Middle frontal gyrus (tissue), 1 donor: ENCODE measurements around the gene SIX5.
"Not testable (repeated sequence)": the region's sequence is repeated elsewhere in the genome, so short reads cannot be mapped to it uniquely, and the experiment has no call there.

ENCODE experiments used
- DNase-seq: peaks from one replicate; pipeline ENCODE4 v3.0.0-alpha.2; 2015; ENCODE audit warnings: low spot score; ENCODE audit errors: extremely low spot score

SIX5 gene

DNA sequence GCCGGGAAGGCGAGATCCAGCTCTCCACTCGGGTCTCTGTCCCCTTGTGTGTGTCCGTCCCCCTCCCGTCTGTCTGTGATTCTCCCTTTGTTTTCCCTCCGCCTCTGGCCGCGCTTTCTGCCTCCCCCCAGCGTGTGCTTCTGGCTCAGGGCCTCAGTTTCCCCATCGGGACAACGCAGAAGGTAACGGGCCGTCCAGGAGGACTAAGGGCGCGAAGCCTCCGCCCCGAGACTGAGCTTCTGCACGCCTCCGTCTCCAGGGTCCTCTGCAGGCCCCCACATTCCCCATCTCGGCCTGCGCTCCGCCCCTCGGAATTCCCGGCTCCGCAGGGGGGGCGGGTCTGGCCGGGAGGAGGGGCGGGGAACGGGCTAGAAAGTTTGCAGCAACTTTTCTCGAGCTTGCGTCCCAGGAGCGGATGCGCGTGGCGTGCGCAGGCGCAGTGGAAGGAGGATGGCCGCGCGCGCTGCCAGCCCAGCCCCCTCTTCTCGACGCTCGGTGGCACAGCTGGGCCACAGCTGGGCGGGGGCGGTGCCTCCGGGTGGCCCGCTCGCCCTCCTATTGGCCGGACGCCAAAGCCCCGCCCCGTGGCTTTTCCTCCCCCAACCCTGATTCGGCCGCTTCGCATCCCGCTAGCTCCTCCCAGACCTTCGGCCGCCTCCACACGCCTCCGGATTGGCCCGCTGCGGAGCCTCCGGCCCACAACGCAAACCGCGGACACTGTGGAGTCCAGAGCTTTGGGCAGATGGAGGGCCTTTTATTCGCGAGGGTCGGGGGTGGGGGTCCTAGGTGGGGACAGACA, at the start of gene SIX5:
Gene SIX5 (minus strand): TSS at position 269 of the 799 bp plus-strand sequence. CDS start 408 bp downstream, outside the sequence.
- DNase-seq, result peak; percentile 89

GRCh38 chr19:45817725-45818301, 48.8 kb upstream of the SIX5 start:
- DNase-seq, result no peak

DNA sequence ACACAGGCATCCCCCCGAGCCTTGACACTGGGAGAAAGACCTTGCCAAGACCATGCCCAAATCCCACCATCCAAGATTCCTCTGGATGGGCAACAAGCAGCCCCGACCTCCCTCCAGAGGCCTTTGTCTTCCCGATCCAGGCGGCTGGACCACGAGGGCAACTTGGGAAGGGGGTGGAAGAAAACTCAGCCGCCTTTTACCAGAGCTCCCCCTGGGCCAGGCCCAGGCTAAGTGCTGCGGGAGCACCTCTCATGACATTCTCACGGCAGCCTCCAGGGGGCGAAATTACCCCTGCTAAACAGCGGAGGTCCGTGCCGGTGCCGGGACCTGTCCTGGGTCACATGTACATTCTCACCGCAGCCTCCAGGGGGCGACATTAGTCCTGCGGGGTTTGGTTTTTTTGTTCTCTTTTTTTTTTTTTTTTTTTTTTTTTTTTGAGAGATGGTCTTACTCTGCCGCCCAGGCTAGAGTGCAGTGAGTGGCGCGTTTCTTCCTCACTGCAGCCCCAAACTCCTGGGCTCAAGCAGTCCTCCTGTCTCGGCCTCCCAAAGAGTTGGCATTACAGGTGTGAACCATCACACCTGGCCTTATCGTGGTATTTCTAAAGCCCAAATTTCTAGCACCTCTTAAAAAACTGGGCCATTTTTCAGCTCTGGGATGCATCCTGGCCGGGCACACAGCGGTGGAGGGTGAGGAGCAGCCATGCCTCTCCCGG, 48.1 kb upstream of the SIX5 start:
- peak; percentile 53 for DNase-seq

DNA sequence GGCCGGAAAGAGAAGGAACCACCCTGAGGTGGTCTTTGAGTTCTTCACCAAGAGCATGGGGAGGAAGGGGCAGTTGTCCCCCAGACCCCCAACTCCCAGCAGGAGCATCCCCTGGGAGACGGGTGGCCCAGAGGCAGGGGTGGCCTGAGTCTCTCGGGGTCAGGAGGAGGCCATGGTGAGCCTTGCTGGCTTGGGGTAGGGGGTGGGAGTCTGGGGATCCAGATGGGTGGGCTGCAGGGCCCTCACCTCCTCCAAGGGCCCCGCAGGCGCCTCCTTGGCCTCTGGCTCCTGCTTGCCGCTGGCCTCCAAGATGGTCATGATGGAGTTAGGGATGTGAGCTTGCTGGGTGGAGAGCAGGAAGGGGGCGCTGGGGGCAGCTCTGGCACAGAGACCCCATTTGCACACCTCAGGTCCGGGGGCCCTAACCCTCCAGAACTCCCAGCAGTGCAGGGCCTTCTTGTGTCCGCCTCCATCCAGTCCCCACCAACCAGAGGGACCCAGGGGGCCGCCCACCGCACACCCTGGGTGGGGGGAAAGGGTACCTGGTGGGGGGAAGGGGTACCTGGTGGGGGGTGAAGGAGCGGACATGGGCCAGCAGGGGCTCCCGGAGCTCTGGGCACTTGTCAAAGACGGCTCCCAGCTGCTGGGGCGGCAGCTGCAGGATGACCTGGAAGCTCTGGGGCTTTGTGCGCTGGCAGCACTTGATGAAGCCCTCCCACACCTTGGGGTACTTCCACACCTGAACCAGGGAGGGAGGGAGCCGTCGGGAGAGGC, 47.4 kb upstream of the SIX5 start:
- no peak for DNase-seq

- DNase-seq, result no peak
These were observed 46.6 kb upstream of the SIX5 start for GRCh38 chr19:45815481-45816216.

GRCh38 chr19:45814851-45815480, 45.9 kb upstream of the SIX5 start, which contains the start of gene RSPH6A:
Gene RSPH6A (minus strand): TSS chr19:45815308. CDS start chr19:45815176, 132 bp downstream.
- no peak for DNase-seq

- no peak for DNase-seq
These were observed 45.2 kb upstream of the SIX5 start for GRCh38 chr19:45814166-45814780.

DNA sequence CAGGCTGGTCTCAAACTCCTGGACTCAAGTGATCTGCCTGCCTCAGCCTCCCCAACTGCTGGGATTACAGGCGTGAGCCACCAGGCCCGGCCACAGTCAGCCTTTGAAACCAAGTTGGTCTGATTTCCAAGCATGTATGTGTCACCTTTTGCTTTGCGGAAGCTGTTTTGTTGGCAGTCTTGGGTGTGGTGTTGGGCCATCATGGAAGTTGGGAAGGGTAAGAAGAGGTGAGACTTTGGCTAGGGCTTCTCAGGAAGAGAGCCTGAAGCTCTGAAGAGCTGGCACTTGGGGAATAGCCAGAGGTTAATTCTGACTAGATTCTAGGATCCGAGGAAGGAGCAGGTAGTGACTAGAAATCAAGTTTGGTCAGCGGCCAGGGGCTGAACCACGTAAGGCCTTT, 43.2 kb upstream of the SIX5 start:
- DNase-seq, result no peak

DNA sequence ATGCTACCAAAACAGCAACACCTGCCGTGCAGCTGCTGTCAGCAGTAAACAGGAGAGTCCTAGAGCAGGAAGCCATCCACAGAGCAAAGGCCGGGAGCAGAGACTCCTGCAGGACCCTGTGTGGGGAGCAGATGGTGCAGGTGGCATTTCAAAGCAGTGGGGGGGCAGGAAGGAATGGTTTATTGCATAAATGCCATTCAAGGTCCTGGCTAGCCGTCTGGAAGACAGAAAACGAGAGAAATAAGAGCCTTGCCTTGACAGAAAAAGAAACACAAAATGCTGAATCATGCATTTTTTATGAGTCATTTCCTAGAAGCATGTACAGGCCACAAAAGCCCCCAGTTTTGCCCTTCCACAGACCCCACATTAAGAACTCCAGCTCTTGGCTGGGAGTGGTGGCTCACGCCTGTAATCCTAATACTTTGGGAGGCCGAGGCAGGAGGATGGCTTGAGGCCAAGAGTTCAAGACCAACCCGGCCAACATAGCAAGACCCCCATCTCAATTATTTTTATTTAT, 40.6 kb upstream of the SIX5 start:
- DNase-seq, result no peak

- DNase-seq, result no peak
These were observed 36.7 kb upstream of the SIX5 start for GRCh38 chr19:45805719-45806118.

- no peak for DNase-seq
These were observed 35.8 kb upstream of the SIX5 start for GRCh38 chr19:45804959-45805230.

DNA sequence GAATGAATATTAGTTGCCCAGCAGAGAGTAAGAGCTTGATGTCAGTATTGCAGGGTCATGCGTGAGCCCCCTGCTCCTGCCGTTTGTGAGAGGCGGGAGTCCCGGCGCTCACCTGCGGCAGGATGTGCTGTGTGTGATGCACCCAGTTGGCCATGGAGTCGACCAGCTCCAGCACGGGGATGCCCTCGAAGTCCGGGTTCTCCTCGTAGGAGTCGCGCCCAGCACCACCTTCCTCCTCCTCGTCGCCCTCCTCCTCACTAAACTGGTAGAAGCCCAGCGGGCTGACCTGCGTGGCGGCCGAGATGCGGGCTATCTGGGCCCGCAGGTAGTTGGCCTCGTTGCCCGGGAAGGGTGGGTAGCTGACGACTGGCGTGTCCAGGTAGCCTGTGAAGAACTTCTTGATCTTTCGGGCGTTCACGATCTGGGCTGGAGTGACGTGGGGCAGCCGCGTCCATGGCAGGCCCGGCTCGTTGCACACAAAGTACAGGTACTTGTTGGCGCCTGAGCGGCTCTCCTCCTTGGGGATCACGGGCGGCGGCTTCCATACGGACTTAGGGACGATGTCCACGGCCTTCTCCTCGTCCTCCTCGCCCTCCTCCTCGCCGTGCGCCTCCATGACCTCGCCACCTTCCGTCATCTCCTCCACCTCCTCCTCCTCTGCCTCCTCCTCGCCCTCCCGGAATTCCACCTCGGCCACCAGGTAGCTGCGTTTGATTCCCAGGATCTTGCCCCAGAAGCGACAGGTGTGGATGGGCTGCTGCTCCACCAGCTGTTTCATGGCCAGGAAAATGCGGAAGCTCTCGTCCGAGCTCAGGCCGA, 35.3 kb upstream of the SIX5 start:
- no peak for DNase-seq

DNA sequence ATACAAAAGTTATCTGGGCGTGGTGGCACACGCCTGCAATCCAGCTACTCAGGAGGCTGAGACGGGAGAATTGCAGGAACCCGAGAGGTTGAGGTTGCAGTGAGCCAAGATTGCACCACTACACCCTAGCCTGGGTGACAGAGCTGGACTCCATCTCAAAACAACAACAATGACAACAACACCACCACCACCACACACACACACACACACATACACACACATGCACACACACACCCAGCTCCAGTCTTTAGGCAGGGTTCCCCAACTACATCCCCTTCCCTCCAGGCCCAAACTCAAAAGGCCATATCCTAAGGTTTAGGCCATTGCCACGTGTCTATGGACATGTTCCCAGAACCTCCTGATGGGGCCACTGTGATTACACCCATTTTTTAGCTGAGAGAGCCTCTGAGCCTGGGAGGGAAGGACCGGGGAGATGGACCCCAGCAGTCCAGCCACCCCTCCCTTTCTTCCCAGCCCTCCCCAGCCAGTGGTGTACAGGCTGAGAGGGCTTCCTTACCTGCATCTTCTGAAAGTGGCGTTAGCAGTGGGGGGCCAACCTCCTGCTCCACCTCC, 32.6 kb upstream of the SIX5 start:
- no peak for DNase-seq

DNA sequence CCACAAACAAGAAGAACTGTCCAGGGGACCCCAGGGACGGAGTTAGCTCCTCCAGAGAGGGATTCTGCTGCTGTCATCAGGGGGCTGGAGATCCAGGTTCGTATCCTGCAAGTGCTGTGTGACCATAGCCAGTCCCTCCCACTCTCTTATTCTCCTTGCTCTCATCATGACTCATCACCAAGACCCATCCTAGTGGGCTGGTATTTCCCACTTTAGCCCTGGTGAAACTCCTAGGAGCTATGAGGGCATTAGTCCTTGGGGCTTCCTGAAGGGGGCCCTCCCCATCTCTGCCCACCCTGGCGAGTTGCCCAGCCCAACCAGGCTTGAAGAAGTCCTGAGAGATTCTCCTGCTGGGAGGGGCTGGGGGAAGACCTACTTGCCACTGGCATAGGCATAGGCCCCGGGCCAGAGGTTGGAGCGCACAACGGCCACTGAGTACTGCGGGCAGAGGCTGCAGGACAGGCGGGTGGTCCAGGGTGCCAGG, 31.1 kb upstream of the SIX5 start:
- no peak for DNase-seq

DNA sequence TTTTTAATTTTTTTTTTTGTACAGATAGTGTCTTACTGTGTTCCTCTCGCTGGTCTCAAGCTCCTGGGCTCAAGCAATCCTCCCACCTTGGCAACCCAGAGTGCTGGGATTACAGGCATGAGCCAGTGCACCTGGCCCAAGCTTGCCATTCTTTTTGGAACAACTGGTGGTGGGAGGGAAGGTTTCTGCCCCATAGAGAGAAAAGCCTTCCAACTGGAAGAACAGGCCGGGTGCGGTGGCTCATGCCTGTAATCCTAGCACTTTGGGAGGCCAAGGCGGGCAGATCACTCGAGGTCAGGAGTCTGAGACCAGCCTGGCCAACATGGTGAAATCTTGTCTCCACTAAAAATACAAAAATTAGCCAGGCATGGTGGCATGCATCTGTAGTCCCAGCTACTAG, 30.5 kb upstream of the SIX5 start:
- DNase-seq, result not testable (repeated sequence)

DNA sequence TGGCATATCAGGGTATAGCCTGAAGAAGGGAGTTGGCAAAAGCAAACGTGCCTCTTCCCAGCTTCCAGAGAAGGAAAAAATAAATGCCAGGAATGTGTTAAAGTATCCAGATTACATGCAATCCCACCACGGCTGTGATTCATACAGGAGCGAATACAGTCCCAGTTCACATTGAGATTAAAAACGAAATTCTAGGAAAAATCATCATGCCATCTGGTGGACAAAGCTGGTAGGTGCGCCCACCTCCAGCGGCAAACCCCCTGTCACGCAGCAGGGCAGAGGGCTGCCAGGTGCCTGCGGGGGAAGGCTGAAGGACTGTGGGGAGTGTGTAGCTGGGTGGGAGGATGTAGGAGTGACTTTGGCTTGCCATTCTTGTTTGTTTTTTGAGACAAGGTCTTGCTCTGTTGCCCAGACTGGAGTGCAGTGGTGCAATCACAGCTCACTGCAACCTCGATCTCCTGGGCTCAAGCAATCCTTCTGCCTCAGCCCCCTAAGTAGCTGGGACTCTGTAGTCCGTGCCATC, 30.0 kb upstream of the SIX5 start:
- DNase-seq, result peak; percentile 45

- no peak for DNase-seq
These were observed 25.6 kb upstream of the SIX5 start for GRCh38 chr19:45794627-45795026.

GRCh38 chr19:45793876-45794275, 24.8 kb upstream of the SIX5 start:
- no peak for DNase-seq
